AG09309 (cell line): ENCODE results near the gene GNG4.

Source experiments
- DNase-seq: peaks from one replicate; pipeline ENCODE4 v3.0.0-alpha.2; 2010; ENCODE audit warnings: low read depth
- H3K4me3 ChIP-seq: 2 replicates; pipeline ENCODE4 v1.5.1; 2011; ENCODE audit warnings: mild to moderate bottlenecking, low read depth, low read length, moderate library complexity; ENCODE audit not compliant: control insufficient read depth
- TF ChIP-seq, protein P1 (sequence below): IDR thresholded peaks from 2 replicates; pipeline ENCODE4 v1.5.1; 2011; ENCODE audit warnings: mild to moderate bottlenecking, low read depth, low read length, inconsistent platforms; ENCODE audit not compliant: insufficient read depth, control insufficient read depth; ENCODE audit errors: missing control alignments

The GNG4 gene

GRCh38 chr1:235571482-235571881 is 78.1 kb downstream of the GNG4 start:
- TF ChIP-seq, protein P1, sequence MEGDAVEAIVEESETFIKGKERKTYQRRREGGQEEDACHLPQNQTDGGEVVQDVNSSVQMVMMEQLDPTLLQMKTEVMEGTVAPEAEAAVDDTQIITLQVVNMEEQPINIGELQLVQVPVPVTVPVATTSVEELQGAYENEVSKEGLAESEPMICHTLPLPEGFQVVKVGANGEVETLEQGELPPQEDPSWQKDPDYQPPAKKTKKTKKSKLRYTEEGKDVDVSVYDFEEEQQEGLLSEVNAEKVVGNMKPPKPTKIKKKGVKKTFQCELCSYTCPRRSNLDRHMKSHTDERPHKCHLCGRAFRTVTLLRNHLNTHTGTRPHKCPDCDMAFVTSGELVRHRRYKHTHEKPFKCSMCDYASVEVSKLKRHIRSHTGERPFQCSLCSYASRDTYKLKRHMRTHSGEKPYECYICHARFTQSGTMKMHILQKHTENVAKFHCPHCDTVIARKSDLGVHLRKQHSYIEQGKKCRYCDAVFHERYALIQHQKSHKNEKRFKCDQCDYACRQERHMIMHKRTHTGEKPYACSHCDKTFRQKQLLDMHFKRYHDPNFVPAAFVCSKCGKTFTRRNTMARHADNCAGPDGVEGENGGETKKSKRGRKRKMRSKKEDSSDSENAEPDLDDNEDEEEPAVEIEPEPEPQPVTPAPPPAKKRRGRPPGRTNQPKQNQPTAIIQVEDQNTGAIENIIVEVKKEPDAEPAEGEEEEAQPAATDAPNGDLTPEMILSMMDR: no peak
- no peak for DNase-seq

DNA sequence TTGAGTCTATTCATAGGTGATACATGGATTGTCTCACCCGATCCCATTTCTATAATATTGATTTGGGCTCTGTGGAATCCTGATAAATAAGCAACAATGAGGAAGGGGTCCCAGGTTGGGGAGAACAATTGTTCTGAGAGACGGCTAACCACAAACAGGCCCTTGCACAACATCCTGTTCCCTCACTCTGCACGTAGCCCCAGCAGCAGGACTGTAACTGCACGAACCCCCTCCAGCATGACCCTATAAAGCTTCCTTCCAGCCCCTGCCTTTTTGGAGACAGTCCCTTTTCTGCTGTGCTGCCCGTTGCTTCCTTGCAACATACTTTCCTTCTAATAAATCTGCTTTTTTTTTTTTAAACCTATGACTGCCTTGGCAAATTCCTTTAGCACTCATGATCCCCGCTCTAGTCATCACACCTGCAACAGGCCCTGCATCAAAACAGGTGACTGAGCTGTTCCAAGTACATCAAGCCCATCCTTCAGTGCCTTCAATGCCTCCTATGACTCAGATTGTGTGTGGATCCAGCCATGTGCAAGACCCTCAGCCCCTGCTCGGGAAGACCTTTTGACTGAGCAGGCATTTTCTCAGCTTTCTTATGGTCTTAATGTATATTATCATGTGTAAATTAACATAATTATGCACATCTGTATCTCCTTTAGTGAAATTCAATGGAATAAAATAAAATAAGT is 81.6 kb downstream of the GNG4 start:
- H3K4me3 ChIP-seq: no peak overlapping the region

More at GRCh38 chr1:235571482-235571881, 78.1 kb downstream of the GNG4 start:
- no peak overlapping the region for H3K4me3 ChIP-seq

DNA sequence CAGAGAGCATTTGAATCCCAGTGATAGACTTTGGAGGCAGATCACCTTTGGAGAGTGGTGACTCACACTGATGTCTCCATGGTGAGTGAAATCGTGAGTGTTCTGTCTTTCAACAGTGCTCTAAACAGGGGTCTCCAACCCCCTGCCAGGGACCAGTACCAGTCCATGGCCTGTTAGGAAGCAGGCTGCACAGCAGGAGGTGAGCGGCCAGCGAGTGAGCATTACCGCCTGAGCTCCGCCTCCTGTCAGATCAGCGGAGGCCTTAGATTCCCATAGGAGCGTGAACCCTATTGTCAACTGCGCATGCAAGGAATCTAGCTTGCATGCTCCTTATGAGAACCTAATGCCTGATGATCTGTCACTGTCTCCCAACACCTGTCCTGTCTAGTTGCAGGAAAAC is 83.5 kb downstream of the GNG4 start:
- no peak overlapping the region for H3K4me3 ChIP-seq
- TF ChIP-seq, protein P1: no peak
- no peak for DNase-seq

More for the DNA sequence above, 81.6 kb downstream of the GNG4 start:
- TF ChIP-seq, protein P1: no peak
- no peak for DNase-seq

DNA sequence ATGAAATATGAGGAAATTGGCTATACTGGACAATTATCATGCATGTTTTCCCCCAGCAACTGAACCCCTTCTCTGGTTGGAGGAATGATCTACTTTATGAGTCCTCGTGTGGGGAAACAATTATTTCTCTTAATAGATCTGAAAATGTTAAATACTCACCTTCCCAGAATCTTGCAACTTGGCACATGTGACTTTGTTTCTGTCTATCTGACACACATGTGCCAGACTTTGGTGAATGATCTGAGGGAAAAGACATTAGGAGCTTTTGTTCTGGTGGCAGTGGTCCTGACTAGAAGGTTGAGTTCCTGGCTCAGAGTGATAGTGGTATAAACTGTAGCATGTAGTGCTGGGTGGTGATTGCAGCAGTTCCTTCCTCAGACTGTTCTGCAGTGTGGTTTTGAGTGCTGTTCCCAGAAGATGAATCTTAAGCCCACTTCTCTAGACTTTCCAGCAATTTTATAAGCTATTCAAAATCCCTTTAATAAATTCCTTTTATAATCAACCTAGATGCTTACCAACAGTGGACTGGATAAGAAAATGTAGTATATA is 86.0 kb downstream of the GNG4 start:
- DNase-seq: no peak
- H3K4me3 ChIP-seq: no peak overlapping the region
- TF ChIP-seq, protein P1: no peak

DNA sequence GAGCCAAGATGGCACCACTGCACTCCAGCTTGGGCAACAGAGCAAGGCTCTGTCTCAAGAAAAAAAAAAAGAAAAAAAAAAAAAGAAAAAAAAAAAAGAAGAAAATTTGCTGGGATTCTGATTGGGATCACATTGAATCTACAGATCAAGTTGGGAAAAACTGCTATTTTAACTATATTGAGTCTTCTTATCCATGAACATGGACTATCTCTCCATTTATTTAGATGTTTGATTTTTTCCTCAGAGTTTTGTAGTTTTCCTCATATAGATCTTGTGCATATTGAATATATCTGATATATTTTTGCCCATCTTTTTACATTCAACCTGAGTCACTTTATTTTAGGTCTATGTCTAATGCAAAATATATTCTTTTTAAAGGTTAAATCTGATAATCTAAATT is 87.0 kb downstream of the GNG4 start:
- no peak overlapping the region for H3K4me3 ChIP-seq
- DNase-seq: no peak
- TF ChIP-seq, protein P1: no peak

GRCh38 chr1:235558621-235559169 is 90.9 kb downstream of the GNG4 start:
- no peak for DNase-seq
- TF ChIP-seq, protein P1: no peak
- no peak overlapping the region for H3K4me3 ChIP-seq
